Measurements from ENCODE around the gene PTPN2.

DNA sequence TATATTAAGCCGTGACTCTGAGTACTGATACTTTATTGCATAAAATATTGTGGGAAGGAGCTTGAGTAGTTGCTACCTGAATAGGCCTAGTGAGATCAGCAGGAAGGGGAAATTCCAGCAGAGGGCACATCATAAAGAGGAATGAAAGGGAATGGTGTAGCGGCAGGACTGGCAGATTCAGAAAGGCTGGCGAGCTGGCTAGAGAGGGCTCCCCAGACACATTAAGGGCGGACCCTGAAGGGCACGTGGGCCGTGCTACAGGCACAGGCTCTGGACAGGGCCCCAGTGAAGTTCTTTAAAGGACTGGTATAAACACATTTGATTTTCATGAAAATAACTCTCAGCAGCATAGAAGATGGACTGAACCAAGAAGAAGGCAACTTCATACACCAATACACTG, 43.0 kb downstream of the PTPN2 start:
- TF ChIP-seq POLR2AphosphoS5 (IDR thresholded peaks at IDR 0.05; ENCODE audit: borderline replicate concordance, low read depth, low read length) (no peak), FOXP2 (optimal IDR thresholded peaks at IDR 0.05; ENCODE audit: control extremely low read depth, extremely low read length, insufficient read depth) (no peak)

Measured in SK-N-MC (cell line).